ENCODE measurements around the gene RXRB. TPM values are rescaled to one million over a fixed set of nuclear protein-coding genes. Genes with fewer than 3 reads are reported as not detected.

The RXRB gene
- total and polyA plus RNA-seq, 2 of the 8 experiments (the other 6 are each of a cell fraction or from before 2014, with no cell fraction given), result 13.0 to 18.1 TPM

GRCh38 chr6:33208091-33208967 lies 7.9 kb upstream of the RXRB start, which contains the start of gene RING1 (continued):
- no peak for TF ChIP-seq ATF3 (IDR thresholded peaks at IDR 0.05; ENCODE audit: insufficient read depth, low read depth, low read length)
- no peak for TF ChIP-seq CBX8 (IDR thresholded peaks at IDR 0.05; ENCODE audit: borderline replicate concordance, low read depth, low read length)
- peak; percentile 88 for TF ChIP-seq YY1 (IDR thresholded peaks at IDR 0.05; ENCODE audit: low read depth, low read length)
- TF ChIP-seq USF2 (IDR thresholded peaks at IDR 0.05; ENCODE audit: low read length), result no peak
- 0 out of 2 replicates have a peak, but pooled peaks have one; percentile 28 for TF ChIP-seq EGR1 (IDR thresholded peaks at IDR 0.05; ENCODE audit: borderline replicate concordance, low read depth, low read length)
- no peak for TF ChIP-seq TCF12 (IDR thresholded peaks at IDR 0.05; ENCODE audit: low read depth, low read length)
- TF ChIP-seq SP2 (IDR thresholded peaks at IDR 0.05; ENCODE audit: low read length), result no peak
- TF ChIP-seq RAD21 (IDR thresholded peaks at IDR 0.05 in 1 of 2, conservative IDR thresholded peaks at IDR 0.05 in 1 of 2; ENCODE audit: low read depth in 2 of 2, low read length in 2 of 2), result no peak
- no peak for TF ChIP-seq CHD1 (IDR thresholded peaks at IDR 0.05; ENCODE audit: low read depth, low read length)
- no peak for TF ChIP-seq ATF2 (IDR thresholded peaks at IDR 0.05; ENCODE audit: low read length)
- TF ChIP-seq GTF2F1 (IDR thresholded peaks at IDR 0.05; ENCODE audit: borderline replicate concordance, low read depth, low read length), result no peak
- TF ChIP-seq BRCA1 (IDR thresholded peaks at IDR 0.05; ENCODE audit: low read depth, low read length), result no peak
- TF ChIP-seq CREB1 (IDR thresholded peaks at IDR 0.05), result peak; percentile 93
- TF ChIP-seq CTBP2 (IDR thresholded peaks at IDR 0.05; ENCODE audit: borderline replicate concordance, insufficient read depth, insufficient read length, low read length), result no peak
- TF ChIP-seq MAFK (IDR thresholded peaks at IDR 0.05; ENCODE audit: low read depth, low read length), result no peak
- no peak for TF ChIP-seq RFX5 (IDR thresholded peaks at IDR 0.05; ENCODE audit: borderline replicate concordance, low read depth, low read length)

Data from H1 (cell line).